Osteocyte (in vitro differentiated cells): ENCODE results near the gene TMOD1. TPM values are rescaled to one million over a fixed set of nuclear protein-coding genes. Genes with fewer than 3 reads are reported as not detected.
A peak's percentile ranks its signal among the peaks of the same experiment; 100 is the strongest.
"Not testable (repeated sequence)": the region's sequence is repeated elsewhere in the genome, so short reads cannot be mapped to it uniquely, and the experiment has no call there.

Experiments
- DNase-seq: peaks from one replicate; pipeline ENCODE4 v3.0.0; 2021; ENCODE audit warnings: mixed read lengths; ENCODE audit not compliant: unreplicated experiment; ENCODE audit errors: extremely low spot score
- H3K27ac Mint-ChIP-seq: one replicate; pipeline ENCODE4 v1.8.0; 2021; ENCODE audit warnings: mild to moderate bottlenecking, mixed read lengths; ENCODE audit not compliant: unreplicated experiment
- H3K27me3 Mint-ChIP-seq: one replicate; pipeline ENCODE4 v1.8.0; 2021; ENCODE audit warnings: mixed read lengths; ENCODE audit not compliant: unreplicated experiment
- H3K36me3 Mint-ChIP-seq: one replicate; pipeline ENCODE4 v1.8.0; 2021; ENCODE audit warnings: mixed read lengths; ENCODE audit not compliant: unreplicated experiment
- H3K4me1 Mint-ChIP-seq: one replicate; pipeline ENCODE4 v1.8.0; 2021; ENCODE audit warnings: mixed read lengths; ENCODE audit not compliant: unreplicated experiment
- H3K4me3 Mint-ChIP-seq: one replicate; pipeline ENCODE4 v1.8.0; 2021; ENCODE audit warnings: mild to moderate bottlenecking, moderate library complexity, mixed read lengths; ENCODE audit not compliant: unreplicated experiment
- H3K9me3 Mint-ChIP-seq: one replicate; pipeline ENCODE4 v1.8.0; 2021; ENCODE audit warnings: mixed read lengths; ENCODE audit not compliant: unreplicated experiment
- total RNA-seq: library from RNA; stranded (reverse); gene quantifications from 2 replicates; pipeline ENCODE4 v1.2.1, GENCODE V29; 2021
- TF ChIP-seq, protein P1 (sequence below): fragments of 200-600 bp; sonication (generic); IDR thresholded peaks from 2 replicates; pipeline ENCODE4 v1.5.0; 2021; ENCODE audit warnings: antibody characterized with exemption, mild to moderate bottlenecking, moderate library complexity

The TMOD1 gene
- total RNA-seq, 1 donor from 2014 or later = not detected

DNA sequence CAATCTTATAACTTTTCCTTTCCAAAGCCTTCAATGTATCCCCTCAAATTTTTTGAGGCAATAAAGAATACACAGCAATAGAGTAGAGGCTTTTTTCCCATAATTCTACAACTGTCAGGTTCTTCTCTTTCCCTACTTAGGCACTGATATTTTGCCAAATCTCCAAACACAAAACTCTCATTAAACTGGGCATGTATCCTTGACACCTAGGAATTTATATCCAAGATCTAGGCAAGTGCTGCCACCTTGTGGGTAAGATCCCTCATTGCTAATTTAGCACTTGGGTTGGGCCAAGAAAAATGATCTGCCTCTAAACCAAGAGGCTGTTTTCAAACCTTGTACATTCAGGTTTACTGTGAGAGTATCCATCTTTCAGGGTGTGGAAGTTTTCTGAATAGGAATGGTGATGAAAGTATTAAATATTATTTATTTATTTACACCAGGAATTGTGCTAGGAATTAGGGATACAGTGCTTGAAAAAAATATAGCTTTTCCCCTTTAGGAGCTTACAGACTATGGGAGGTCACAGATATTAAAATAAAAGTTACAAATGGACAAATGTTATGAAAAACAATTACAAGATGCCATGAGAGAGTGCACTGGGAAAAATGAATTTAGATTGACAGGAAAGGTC lies 114.1 kb downstream of the TMOD1 start:
- no peak overlapping the region for H3K4me3 Mint-ChIP-seq
- no peaks in the 10 kb centered on the region for H3K4me1 Mint-ChIP-seq
- no peaks in the 10 kb centered on the region for H3K9me3 Mint-ChIP-seq
- peaks cover 24% of the 10 kb centered on the region for H3K36me3 Mint-ChIP-seq
- DNase-seq = peak; percentile 83
- H3K27ac Mint-ChIP-seq = no peak overlapping the region
- TF ChIP-seq, protein P1, sequence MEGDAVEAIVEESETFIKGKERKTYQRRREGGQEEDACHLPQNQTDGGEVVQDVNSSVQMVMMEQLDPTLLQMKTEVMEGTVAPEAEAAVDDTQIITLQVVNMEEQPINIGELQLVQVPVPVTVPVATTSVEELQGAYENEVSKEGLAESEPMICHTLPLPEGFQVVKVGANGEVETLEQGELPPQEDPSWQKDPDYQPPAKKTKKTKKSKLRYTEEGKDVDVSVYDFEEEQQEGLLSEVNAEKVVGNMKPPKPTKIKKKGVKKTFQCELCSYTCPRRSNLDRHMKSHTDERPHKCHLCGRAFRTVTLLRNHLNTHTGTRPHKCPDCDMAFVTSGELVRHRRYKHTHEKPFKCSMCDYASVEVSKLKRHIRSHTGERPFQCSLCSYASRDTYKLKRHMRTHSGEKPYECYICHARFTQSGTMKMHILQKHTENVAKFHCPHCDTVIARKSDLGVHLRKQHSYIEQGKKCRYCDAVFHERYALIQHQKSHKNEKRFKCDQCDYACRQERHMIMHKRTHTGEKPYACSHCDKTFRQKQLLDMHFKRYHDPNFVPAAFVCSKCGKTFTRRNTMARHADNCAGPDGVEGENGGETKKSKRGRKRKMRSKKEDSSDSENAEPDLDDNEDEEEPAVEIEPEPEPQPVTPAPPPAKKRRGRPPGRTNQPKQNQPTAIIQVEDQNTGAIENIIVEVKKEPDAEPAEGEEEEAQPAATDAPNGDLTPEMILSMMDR = peak; percentile 83
- no peaks in the 10 kb centered on the region for H3K27me3 Mint-ChIP-seq

DNA sequence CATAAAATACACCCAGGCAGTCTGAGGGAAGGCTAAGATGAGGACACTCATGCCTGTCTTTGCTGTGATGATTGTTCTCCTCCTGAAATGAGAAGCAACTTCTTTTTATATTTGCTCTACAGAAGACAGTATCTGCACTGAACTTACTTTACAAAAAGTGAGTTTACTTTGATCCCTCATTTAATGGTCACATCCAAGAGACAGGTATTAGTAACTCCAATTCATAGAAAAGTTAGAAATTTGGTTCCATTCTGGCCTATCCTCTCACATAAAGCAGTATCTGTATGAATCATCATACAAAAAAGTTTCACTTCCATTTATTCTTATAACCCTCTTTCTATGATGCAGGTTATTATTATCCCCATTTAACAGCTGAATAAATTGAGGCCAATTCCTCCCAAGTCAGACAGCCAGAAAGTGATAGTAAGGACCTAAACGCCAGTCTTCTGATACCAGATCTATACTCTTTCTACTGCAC lies 116.5 kb downstream of the TMOD1 start:
- H3K36me3 Mint-ChIP-seq = peaks cover 20% of the 10 kb centered on the region
- H3K27ac Mint-ChIP-seq = no peak overlapping the region
- H3K27me3 Mint-ChIP-seq = no peaks in the 10 kb centered on the region
- H3K9me3 Mint-ChIP-seq = no peaks in the 10 kb centered on the region
- no peak overlapping the region for H3K4me3 Mint-ChIP-seq
- no peaks in the 10 kb centered on the region for H3K4me1 Mint-ChIP-seq
- TF ChIP-seq, protein P1 = no peak
- DNase-seq = no peak

DNA sequence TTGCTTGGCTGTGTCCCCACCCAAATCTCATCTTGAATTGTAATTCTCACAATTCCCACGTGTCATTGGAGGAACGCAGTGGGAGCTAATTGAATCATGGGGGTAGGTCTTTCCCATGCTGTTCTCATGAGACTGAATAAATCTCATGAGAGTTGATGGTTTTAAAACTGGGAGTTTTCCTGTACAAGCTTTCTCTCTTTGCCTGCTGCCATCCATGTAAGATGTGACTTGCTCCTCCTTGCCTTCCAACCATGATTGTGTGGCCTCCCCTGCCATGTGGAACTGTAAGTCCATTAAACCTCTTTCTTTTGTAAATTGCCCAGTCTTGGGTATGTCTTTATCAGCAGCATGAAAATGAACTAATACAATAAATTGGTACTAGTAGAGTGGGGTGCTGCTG lies 118.6 kb downstream of the TMOD1 start:
- not testable (repeated sequence) for H3K4me1 Mint-ChIP-seq, H3K4me3 Mint-ChIP-seq, H3K9me3 Mint-ChIP-seq, H3K27ac Mint-ChIP-seq, H3K27me3 Mint-ChIP-seq, DNase-seq
- H3K36me3 Mint-ChIP-seq = peaks cover 27% of the 10 kb centered on the region

DNA sequence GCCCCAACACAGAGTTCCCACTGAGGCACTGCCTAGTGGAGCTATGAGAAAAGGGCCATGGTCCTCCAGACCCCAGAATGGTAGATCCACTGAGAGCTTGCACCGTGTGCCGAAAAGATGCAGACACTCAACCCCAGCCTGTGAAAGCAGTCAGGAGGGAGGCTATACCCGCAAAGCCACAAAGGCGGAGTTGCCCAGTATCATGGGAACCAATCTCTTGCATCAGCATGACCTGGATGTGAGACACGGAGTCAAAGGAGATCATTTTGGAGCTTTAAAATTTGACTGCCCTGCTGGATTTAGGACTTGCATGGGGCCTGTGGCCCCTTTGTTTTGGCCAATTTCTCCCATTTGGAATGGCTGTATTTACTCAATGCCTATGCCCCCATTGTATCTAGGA lies 121.0 kb downstream of the TMOD1 start:
- H3K27me3 Mint-ChIP-seq, H3K4me3 Mint-ChIP-seq, H3K27ac Mint-ChIP-seq, DNase-seq, H3K4me1 Mint-ChIP-seq, H3K9me3 Mint-ChIP-seq: not testable (repeated sequence)
- peaks cover 20% of the 10 kb centered on the region for H3K36me3 Mint-ChIP-seq

DNA sequence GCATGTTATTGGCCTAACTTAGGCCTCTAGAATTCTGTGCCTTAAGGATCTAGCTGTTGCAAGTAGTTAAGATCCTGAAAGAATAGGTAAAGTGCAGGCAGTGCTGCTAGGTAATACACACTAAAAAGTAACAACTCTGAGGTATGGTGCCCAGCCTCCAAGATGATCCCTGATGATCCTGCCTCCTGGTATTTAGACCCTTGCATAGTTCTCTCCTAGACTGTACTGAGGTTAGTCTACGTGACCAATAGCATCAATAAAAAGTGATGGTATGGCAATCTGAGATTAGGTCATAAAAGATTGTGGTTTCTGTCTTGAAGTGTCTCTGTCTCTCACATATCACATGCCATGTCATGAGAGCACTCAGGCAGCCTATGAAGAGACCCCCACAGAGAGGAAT lies 122.5 kb downstream of the TMOD1 start:
- no peak for DNase-seq
- Mint-ChIP-seq H3K9me3 (no peaks in the 10 kb centered on the region), H3K36me3 (peaks cover 20% of the 10 kb centered on the region), H3K27ac (no peak overlapping the region), H3K4me1 (no peaks in the 10 kb centered on the region), H3K27me3 (no peaks in the 10 kb centered on the region), H3K4me3 (no peak overlapping the region)
- TF ChIP-seq, protein P1 = no peak

DNA sequence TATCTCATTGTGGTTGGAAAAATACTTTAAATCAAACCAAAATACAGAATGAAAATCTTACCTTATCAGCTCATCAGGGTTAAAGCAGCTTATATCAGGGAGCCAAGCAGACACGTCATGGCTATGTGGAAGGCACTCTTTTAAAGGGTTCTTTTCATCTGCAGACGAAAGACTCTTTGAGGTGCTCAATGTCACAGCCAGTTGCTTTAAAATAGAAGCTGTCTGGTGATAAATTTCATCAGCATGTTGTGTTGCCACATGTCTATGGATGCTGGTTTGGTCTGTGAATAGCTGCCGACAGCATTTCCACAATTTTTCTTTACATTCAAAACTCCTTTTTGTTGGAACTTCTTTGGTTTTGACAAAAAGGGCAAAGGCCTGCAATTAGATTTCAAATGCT lies 124.2 kb downstream of the TMOD1 start:
- TF ChIP-seq, protein P1 = no peak
- no peaks in the 10 kb centered on the region for H3K27me3 Mint-ChIP-seq
- no peak overlapping the region for H3K27ac Mint-ChIP-seq
- H3K9me3 Mint-ChIP-seq = no peaks in the 10 kb centered on the region
- H3K36me3 Mint-ChIP-seq = peaks cover 15% of the 10 kb centered on the region
- no peak overlapping the region for H3K4me3 Mint-ChIP-seq
- no peak for DNase-seq
- peaks cover 3% of the 10 kb centered on the region for H3K4me1 Mint-ChIP-seq
